GM12873 (cell line): ENCODE results near the gene ERMP1.

ENCODE experiments used
- TF ChIP-seq, protein P1 (sequence below): IDR thresholded peaks from 2 replicates; pipeline ENCODE4 v1.5.1; 2012; ENCODE audit warnings: low read depth, mild to moderate bottlenecking, moderate library complexity, low read length, control low read depth; ENCODE audit not compliant: insufficient read depth; ENCODE audit errors: missing control alignments

The ERMP1 gene

DNA sequence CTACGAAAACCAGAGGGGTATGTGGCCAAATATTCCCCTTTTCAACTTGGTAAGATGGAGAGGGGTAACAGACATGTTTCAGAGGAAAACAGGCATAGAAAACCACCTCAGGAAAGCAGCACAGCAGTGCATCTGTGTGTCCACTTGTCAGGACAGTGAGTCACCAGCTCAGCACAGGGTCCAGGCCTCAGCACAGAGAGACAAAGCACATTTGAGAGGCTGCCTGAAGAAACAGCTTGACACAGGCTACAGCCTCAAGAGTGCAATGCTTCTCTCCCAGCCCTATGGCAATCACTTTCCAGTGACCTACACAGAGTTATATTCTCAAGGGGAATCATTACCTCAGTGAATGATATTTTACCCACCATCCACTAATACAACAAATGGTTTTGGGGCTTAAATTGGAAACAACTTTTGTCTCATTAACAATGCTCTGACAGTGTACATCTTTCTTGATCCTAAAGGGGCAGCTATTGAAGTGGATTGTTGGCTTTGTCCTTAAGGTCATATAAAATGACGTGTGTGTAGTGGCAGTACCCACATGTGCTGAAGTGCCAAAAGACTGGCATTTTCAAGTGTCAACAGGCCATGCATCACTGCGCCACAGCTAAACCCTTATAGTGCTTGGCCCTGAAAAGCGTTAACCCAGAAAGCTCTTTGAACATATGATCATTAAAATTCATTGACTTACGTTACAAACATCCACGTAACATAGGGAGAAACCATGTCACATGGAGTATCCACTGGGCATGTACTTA is 46.4 kb downstream of the ERMP1 start:
- TF ChIP-seq, protein P1, sequence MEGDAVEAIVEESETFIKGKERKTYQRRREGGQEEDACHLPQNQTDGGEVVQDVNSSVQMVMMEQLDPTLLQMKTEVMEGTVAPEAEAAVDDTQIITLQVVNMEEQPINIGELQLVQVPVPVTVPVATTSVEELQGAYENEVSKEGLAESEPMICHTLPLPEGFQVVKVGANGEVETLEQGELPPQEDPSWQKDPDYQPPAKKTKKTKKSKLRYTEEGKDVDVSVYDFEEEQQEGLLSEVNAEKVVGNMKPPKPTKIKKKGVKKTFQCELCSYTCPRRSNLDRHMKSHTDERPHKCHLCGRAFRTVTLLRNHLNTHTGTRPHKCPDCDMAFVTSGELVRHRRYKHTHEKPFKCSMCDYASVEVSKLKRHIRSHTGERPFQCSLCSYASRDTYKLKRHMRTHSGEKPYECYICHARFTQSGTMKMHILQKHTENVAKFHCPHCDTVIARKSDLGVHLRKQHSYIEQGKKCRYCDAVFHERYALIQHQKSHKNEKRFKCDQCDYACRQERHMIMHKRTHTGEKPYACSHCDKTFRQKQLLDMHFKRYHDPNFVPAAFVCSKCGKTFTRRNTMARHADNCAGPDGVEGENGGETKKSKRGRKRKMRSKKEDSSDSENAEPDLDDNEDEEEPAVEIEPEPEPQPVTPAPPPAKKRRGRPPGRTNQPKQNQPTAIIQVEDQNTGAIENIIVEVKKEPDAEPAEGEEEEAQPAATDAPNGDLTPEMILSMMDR = no peak

DNA sequence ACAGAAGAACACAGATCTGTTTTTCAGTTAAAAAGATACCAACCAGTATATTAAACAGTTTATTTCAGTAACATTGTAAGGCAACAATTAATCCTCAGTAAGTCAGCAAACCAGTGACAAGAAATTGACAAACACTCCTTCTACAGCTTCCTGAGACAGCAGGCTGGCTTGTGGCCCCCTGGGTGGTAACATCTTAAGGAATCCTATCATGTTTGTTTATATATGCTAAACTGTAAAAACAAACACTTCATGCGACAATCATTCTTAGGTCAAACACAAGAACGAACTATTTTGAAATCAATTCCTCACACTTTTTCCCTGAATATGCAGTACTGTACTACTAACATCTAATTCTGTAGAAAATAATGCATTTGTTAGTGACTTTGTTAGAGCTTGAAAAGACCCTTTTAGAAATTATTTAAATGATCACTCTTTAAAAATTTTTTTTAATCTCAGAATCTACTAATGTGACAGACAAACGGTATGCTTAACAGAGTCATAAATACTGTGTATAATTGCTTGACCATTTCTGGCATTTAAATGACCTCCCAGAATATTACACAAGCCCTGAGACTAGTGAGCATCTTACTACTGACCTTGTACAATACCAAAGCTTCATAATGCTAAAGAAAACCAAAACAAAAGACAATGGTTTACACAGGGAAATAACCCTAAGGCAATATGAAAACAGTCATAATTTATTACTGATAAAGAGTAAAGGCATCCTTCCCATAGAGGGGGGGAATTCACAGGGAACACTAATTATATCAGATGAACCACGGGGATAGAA is 48.2 kb downstream of the ERMP1 start:
- TF ChIP-seq, protein P1 = no peak

DNA sequence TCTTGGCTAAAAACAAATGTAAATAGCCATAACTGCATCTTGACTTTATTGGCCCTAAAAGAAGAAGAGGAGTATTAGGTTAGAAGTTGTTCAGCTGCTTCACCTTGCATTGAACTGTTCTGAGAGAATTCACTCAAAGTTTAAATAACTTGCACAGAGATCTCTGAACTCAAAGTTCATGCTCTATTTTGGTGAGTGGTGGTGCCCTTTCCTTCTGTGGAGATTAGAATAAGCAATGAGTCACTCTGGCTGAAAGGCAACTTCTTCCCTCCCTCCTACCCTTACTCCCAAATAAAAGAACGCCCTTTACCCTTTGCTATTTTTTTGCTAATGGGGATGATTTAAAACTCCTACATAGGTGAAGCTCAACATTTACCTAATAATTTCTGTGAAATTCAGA is 48.9 kb downstream of the ERMP1 start:
- TF ChIP-seq, protein P1 = no peak

DNA sequence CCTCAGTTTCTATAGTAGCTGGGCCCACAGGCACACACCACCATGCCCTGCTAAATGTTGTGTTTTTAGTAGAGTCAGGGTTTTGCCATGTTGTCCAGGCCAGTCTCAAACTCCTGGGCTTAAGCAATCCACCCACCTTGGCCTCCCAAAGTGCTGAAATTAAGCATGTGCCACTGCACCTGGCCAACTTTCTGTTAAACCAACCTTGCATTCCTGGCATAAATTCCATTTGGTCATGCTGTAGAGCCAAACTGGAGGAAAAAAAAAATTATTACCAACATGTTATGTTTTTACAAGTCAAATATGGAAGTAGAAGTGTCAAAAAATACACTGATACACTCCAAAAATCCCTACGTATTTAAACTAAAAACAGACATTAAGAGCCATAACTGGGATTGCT is 54.1 kb downstream of the ERMP1 start:
- TF ChIP-seq, protein P1 = no peak

DNA sequence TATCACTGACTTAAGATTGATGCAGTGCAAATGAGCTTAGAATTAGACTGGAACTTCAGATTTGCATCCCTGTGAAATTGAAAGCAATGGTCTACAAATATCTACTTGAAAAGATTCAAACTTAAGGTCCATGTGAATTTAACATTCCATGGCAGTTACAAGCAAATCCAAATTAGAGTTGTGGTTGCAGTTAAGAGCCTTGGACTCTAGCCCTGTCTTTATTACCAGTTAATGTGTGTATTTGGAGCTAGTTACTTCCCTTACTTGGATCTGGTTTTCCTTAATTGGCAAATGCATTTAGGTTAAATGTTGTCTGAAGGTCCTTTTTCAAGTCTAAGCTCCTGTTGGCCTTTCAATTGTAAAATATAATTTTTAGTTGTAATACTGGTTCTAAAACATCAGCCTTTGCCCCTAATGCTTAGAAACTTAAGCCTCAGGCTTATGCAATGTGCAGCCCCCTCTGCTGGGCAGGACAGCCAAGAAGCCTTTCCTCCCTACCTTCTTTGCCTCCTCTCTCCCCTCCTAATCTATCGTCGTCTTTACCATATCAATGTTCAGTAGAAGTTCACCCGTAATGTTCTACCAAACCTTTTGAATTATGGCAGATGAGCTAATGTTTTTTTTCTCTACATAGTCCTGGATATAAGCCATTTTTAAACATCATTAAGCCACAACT is 59.5 kb downstream of the ERMP1 start:
- TF ChIP-seq, protein P1 = peak; percentile 12

DNA sequence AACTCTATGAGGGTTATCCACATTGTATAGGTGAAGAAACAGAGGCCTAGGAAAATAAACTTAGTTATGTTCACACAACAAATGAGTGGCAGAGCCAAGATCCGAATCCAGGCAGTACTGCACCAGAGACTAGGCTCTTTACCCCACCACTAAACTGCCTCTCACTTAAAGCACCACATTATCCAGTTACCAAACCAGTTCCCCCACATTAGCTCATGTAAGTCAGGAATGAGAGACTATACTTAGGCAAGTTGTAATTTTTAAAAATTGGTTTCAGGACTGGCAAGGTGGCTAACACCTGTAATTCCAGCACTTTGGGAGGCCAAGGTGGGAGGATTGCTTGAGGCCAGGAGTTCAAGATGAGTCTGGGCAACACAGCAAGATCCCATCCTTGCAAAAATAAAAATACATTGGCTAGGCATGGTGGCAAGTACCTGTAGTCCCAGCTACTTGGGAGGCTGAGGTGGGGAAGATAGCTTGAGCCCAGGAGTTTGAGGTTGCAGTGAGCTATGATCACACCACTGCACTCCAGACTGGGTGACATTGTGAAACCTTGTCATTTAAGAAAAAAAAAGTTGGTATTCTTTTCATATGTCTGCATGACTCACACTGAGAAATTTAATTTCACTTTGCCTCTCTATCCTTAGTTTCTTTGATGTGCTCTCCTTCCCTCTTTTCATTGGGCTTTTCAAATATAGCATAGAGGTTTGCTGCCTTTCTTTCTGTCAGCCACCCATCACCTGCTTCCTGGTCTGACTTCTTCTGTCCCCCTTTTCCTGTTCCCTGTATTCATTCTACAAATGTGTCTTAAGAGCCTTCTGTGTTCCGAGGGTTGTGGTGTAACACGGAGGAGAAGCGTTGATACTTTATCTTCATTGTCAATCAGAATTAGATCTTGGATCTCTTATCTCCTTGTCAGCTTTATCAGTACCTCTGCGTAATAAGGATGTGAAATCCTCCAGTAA is 64.7 kb downstream of the ERMP1 start:
- TF ChIP-seq, protein P1 = no peak
